Measurements from ENCODE around the gene SLC35F6. TPM values are rescaled to one million over a fixed set of nuclear protein-coding genes. Genes with fewer than 3 reads are reported as not detected.

SLC35F6 gene
- polyA plus RNA-seq, 1 donor from 2014 or later = 10.8 TPM

DNA sequence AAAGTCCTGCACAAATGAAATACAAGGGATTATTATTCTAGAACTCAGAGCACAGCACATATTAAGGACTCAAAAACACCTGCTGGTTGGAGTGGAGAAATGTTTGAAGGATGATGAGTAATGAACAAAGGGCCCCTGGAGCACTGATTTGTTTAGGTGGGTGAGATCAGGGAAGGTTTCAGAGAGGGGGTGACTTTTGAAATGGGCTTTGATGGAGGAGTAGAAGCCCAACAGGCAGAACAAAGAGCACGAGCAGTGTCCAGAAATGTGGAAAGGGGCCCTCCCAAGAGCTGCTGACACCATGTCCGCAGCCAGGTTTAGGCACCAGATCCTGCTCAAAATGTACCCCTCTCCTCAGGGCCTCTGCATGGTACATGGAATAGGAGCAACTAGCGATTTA, 47.7 kb upstream of the SLC35F6 start:
- Histone ChIP-seq H3K9ac (ENCODE audit: low read length) (no peak overlapping the region), H2AFZ (ENCODE audit: low read depth, low read length) (no peak overlapping the region), H3F3A (ENCODE audit: insufficient read depth, low read length, poor library complexity, severe bottlenecking) (no peaks in the 10 kb centered on the region), H3K79me2 (replicated peaks; ENCODE audit: insufficient read depth, low read length) (no peaks in the 10 kb centered on the region), H3K4me3 (ENCODE audit: low read length) (no peak overlapping the region), H3K27ac (ENCODE audit: low read length) (no peak overlapping the region), H3K27me3 (ENCODE audit: insufficient read depth, low read depth, low read length) (no peaks in the 10 kb centered on the region), H3K4me2 (ENCODE audit: low read length) (no peak overlapping the region), H3K9me3 (ENCODE audit: low read length) (no peaks in the 10 kb centered on the region), H3K36me3 (ENCODE audit: insufficient read depth, low read length) (no peaks in the 10 kb centered on the region), H4K20me1 (ENCODE audit: insufficient read depth) (no peaks in the 10 kb centered on the region), H3K9me2 (ENCODE audit: insufficient read depth, low read length) (no peaks in the 10 kb centered on the region)
- TF ChIP-seq, protein P1, sequence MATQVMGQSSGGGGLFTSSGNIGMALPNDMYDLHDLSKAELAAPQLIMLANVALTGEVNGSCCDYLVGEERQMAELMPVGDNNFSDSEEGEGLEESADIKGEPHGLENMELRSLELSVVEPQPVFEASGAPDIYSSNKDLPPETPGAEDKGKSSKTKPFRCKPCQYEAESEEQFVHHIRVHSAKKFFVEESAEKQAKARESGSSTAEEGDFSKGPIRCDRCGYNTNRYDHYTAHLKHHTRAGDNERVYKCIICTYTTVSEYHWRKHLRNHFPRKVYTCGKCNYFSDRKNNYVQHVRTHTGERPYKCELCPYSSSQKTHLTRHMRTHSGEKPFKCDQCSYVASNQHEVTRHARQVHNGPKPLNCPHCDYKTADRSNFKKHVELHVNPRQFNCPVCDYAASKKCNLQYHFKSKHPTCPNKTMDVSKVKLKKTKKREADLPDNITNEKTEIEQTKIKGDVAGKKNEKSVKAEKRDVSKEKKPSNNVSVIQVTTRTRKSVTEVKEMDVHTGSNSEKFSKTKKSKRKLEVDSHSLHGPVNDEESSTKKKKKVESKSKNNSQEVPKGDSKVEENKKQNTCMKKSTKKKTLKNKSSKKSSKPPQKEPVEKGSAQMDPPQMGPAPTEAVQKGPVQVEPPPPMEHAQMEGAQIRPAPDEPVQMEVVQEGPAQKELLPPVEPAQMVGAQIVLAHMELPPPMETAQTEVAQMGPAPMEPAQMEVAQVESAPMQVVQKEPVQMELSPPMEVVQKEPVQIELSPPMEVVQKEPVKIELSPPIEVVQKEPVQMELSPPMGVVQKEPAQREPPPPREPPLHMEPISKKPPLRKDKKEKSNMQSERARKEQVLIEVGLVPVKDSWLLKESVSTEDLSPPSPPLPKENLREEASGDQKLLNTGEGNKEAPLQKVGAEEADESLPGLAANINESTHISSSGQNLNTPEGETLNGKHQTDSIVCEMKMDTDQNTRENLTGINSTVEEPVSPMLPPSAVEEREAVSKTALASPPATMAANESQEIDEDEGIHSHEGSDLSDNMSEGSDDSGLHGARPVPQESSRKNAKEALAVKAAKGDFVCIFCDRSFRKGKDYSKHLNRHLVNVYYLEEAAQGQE (IDR thresholded peaks at IDR 0.05; ENCODE audit: borderline replicate concordance) = no peak
- TF ChIP-seq EZH2 (IDR thresholded peaks at IDR 0.05; ENCODE audit: borderline replicate concordance, insufficient read depth, low read length, poor library complexity, severe bottlenecking) = no peak
- TF ChIP-seq, protein P2, sequence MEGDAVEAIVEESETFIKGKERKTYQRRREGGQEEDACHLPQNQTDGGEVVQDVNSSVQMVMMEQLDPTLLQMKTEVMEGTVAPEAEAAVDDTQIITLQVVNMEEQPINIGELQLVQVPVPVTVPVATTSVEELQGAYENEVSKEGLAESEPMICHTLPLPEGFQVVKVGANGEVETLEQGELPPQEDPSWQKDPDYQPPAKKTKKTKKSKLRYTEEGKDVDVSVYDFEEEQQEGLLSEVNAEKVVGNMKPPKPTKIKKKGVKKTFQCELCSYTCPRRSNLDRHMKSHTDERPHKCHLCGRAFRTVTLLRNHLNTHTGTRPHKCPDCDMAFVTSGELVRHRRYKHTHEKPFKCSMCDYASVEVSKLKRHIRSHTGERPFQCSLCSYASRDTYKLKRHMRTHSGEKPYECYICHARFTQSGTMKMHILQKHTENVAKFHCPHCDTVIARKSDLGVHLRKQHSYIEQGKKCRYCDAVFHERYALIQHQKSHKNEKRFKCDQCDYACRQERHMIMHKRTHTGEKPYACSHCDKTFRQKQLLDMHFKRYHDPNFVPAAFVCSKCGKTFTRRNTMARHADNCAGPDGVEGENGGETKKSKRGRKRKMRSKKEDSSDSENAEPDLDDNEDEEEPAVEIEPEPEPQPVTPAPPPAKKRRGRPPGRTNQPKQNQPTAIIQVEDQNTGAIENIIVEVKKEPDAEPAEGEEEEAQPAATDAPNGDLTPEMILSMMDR (IDR thresholded peaks at IDR 0.05; ENCODE audit: poor library complexity, severe bottlenecking) = no peak
- TF ChIP-seq MXI1 (conservative IDR thresholded peaks at IDR 0.05; ENCODE audit: poor library complexity, severe bottlenecking) = no peak
- TF ChIP-seq TAF1 (IDR thresholded peaks at IDR 0.05; ENCODE audit: low read depth) = no peak
- no peak for TF ChIP-seq SMC3 (conservative IDR thresholded peaks at IDR 0.05; ENCODE audit: poor library complexity)
- no peak for TF ChIP-seq RAD21 (conservative IDR thresholded peaks at IDR 0.05)

DNA sequence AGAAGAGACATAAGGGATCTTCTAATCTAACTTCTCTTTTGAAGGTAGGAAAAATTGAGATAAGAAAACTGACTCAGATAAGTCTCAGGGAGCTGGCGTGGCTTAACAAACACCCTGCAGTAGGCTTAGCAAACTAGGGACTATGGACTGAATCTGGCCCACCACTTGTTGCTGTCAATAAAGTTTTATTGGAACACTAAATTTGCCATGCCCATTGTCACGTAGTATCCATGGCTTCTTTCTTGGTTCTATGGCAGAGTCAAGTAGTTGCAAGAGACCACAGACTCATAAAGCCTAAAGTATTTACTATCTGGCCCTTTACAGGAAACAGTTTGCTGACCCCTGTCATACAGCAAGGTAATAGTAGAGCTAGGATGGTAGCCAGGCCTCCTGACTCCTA, 47.3 kb upstream of the SLC35F6 start:
- Histone ChIP-seq H3K79me2 (replicated peaks; ENCODE audit: insufficient read depth, low read length) (no peaks in the 10 kb centered on the region), H3K9me2 (ENCODE audit: insufficient read depth, low read length) (no peaks in the 10 kb centered on the region), H3K36me3 (ENCODE audit: insufficient read depth, low read length) (no peaks in the 10 kb centered on the region), H4K20me1 (ENCODE audit: insufficient read depth) (no peaks in the 10 kb centered on the region), H3K4me2 (ENCODE audit: low read length) (no peak overlapping the region), H3K4me3 (ENCODE audit: low read length) (no peak overlapping the region), H3K27me3 (ENCODE audit: insufficient read depth, low read depth, low read length) (no peaks in the 10 kb centered on the region), H2AFZ (ENCODE audit: low read depth, low read length) (no peak overlapping the region), H3F3A (ENCODE audit: insufficient read depth, low read length, poor library complexity, severe bottlenecking) (no peaks in the 10 kb centered on the region), H3K9ac (ENCODE audit: low read length) (no peak overlapping the region), H3K27ac (ENCODE audit: low read length) (no peak overlapping the region), H3K9me3 (ENCODE audit: low read length) (no peaks in the 10 kb centered on the region)
- TF ChIP-seq EZH2 (IDR thresholded peaks at IDR 0.05; ENCODE audit: borderline replicate concordance, insufficient read depth, low read length, poor library complexity, severe bottlenecking) (no peak), POLR2AphosphoS5 (IDR thresholded peaks at IDR 0.05) (no peak), EP300 (conservative IDR thresholded peaks at IDR 0.05; ENCODE audit: poor library complexity, severe bottlenecking) (no peak), SMC3 (conservative IDR thresholded peaks at IDR 0.05; ENCODE audit: poor library complexity) (no peak), RAD21 (conservative IDR thresholded peaks at IDR 0.05) (no peak)
- TF ChIP-seq, protein P1 (IDR thresholded peaks at IDR 0.05; ENCODE audit: borderline replicate concordance) = no peak
- TF ChIP-seq, protein P2 (IDR thresholded peaks at IDR 0.05; ENCODE audit: poor library complexity, severe bottlenecking) = no peak
